ENCODE results near the gene PVALEF.
"Not testable (repeated sequence)": the region's sequence is repeated elsewhere in the genome, so short reads cannot be mapped to it uniquely, and the experiment has no call there.

PVALEF gene

GRCh38 chr17:81150377-81151077, 14.8 kb upstream of the PVALEF start:
- TF ChIP-seq CTCF (conservative IDR thresholded peaks at IDR 0.05; ENCODE audit: low read depth), result no peak
- no peak for DNase-seq (ENCODE audit: low spot score)
- no peak overlapping the region for H3K27ac ChIP-seq
- CTCF ChIA-PET, result interaction anchor here (0.6 kb wide), 1 partner anchor 57 kb away, joined by 3 read pairs; no protein-coding TSS in a partner anchor
- POLR2A ChIA-PET (ENCODE audit: low non-redundant PET), result interaction anchor here (0.7 kb wide), 1 partner anchor 80 kb away, joined by 14 read pairs; no protein-coding TSS in a partner anchor

- TF ChIP-seq CTCF (conservative IDR thresholded peaks at IDR 0.05; ENCODE audit: low read depth), result no peak
- H3K27ac ChIP-seq, result no peak overlapping the region
- DNase-seq (ENCODE audit: low spot score), result no peak
- POLR2A ChIA-PET (ENCODE audit: low non-redundant PET), result no interaction called here
- CTCF ChIA-PET, result interaction anchor here (0.7 kb wide), 1 partner anchor 977 kb away, joined by 3 read pairs; no protein-coding TSS in a partner anchor
Observed at GRCh38 chr17:81151278-81151677, 14.0 kb upstream of the PVALEF start.

GRCh38 chr17:81152288-81152828, 12.9 kb upstream of the PVALEF start:
- POLR2A ChIA-PET (ENCODE audit: low non-redundant PET), result no interaction called here
- CTCF ChIA-PET, result no interaction called here
- no peak for TF ChIP-seq CTCF (conservative IDR thresholded peaks at IDR 0.05; ENCODE audit: low read depth)
- DNase-seq (ENCODE audit: low spot score), result no peak
- H3K27ac ChIP-seq, result no peak overlapping the region

GRCh38 chr17:81153340-81153803, 11.9 kb upstream of the PVALEF start:
- ChIA-PET POLR2A (ENCODE audit: low non-redundant PET) (no interaction called here), CTCF (no interaction called here)
- DNase-seq (ENCODE audit: low spot score), result no peak
- no peak for TF ChIP-seq CTCF (conservative IDR thresholded peaks at IDR 0.05; ENCODE audit: low read depth)
- H3K27ac ChIP-seq, result no peak overlapping the region

GRCh38 chr17:81154016-81154415, 11.3 kb upstream of the PVALEF start:
- CTCF ChIA-PET, result interaction anchor here (0.6 kb wide), 1 partner anchor 37 kb away, joined by 4 read pairs; no protein-coding TSS in a partner anchor
- H3K27ac ChIP-seq; DNase-seq (ENCODE audit: low spot score); POLR2A ChIA-PET (ENCODE audit: low non-redundant PET): not testable (repeated sequence)

GRCh38 chr17:81154961-81155360, 10.3 kb upstream of the PVALEF start:
- no peak for DNase-seq (ENCODE audit: low spot score)
- ChIA-PET POLR2A (ENCODE audit: low non-redundant PET) (no interaction called here), CTCF (interaction anchor here (0.6 kb wide), 1 partner anchor 22 kb away, joined by 3 read pairs; no protein-coding TSS in a partner anchor)
- H3K27ac ChIP-seq, result no peak overlapping the region
- no peak for TF ChIP-seq CTCF (conservative IDR thresholded peaks at IDR 0.05; ENCODE audit: low read depth)
